DMS114 treated with DMSO at 0.1 percent for 48 hours (cell line): Measurements from ENCODE around the gene USP6NL.

ENCODE experiments used
- DNase-seq: peaks from one replicate; lab custom pipeline; 2025; ENCODE audit not compliant: unreplicated experiment; lab: John Stamatoyannopoulos, UW

Gene USP6NL

DNA sequence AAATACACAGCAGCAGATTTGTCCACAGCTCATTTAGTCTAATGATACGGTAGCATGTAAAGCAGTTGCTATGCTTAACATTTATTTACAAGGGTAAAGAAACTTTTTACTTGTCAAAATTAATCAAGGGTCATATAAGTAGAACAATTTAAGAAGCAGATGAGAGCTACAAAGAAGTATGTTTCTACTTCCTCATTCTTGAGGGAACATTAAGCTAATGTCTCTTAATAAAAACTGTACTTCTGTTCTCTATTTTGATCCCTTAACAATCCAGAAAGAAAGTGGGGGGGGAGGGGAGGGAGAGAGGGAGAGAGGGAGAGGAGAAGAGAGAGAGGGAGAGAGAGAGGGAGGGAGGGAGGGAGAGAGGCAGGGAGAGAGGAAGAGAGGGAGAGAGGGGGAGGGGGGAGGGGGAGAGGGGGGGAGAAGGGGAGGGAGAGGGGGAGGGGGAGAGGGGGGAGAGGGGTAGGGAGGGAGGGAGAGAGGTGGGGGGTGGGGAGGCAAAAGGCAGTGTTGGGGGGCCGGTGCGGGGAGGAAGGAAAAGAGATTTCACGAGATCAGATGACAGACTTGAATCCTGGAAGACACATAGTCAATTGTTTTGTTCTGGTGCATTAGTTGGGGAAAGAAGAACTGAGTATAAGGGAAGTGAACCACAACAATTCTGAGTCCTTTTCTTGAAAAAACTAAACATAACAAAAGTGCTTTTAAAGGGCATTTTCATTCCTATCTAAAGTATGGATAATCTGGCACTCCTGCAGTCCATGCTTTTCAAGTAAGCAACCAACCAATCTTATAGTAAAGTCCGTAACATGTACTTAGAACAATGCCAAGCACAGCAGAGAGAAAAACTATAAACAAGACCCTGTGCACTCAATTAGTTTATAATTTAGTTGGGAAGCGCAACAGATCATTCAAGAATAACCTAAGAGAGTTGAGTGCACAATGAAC lies 128.0 kb downstream of the USP6NL start:
- DNase-seq, result no peak

DNA sequence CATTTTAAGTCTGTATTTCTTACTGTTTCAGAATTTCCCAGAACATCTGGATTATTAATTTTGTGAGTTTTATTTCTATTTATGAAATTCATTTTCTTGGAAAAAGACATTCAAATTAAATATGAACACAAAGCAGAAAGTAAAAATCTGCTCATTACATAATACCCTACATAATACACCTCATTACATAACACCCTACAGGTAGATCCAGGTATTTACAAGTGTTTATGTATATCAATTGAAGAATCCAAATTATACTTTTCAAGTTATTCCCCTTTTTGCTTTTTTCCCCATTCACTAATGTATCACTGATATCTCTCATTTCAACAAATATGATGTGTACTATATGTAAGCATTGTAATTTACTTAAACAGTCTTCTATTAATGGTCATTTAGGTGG lies 129.1 kb downstream of the USP6NL start:
- DNase-seq, result no peak

- DNase-seq, result no peak
Measured at GRCh38 chr10:11480687-11481086, 130.8 kb downstream of the USP6NL start.

- no peak for DNase-seq
Measured at GRCh38 chr10:11479300-11479699, 132.2 kb downstream of the USP6NL start.

DNA sequence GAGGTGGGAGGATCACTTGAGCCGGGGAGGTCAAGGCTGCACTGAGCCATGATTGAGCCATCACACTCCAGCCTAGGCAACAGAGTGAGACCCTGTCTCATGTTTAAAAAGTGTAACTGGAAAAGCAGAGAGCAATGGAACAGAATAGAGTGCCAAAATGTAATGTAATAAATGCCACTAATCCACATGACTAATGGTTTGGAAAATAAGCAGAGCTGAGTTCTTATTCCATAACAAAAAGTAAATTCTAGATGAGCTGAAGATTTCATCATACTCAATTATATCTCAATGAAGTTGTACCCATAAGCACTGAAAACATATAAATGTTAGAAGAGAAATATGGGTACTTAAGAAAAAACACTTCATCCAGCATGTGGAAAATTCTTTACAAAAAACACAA lies 132.6 kb downstream of the USP6NL start:
- DNase-seq, result no peak

DNA sequence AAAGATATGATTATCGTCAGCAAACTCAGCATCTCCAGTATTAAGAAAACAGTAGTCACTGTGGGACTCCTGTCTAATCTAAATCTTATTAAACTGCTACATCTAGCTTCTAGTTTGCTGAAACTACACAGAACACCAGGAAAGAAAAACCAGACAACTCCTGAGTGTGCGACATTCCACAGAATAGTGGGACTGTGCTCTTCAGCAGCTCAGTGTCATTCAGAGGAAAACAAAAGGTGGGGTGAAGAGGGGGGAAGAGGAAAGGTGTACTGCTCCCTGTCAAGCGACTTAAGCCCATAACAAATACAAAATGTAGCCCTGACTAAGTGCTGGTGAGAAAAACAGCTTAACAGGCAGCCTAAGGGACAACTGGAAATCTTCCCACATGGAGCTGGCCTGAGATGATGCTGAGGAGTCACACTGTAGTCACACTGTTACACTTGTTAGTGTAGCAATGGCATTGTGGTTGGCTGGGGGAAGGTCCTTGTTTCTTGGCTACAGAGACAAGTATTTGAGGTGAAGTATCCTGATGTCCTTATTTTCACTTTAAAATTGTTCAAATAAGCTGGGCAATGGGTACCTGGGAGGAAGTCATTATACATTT lies 135.5 kb downstream of the USP6NL start:
- DNase-seq, result no peak

DNA sequence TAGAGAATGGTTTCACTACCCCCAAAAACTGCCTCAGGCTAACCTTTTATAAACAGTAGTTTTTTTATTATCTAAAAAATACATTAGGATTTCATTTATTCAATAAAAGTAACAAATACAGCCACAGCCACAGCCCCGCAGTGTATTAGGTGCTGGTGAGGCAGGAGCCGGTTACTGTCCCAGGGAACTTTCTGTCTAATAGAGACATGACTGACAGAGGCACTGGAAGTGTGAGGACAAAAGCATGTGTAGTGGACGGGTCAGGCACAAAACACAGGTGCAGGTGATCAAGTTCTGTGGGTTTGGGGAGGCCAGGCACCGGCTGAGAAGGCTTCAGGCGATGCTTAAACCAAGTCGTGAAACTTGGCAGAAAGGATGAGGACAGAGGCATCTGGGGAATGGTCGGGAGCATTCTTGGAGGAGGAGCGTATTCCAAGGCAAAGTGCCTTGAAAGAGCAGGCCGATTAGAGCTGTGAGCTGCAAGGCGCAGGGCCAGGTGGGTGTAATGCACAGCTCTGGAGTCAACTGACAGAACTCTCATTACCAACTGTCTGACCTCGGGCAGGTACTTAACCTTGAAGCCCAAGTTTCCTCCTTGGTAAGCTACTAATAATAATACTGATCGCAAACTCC lies 138.2 kb downstream of the USP6NL start:
- DNase-seq, result no peak

DNA sequence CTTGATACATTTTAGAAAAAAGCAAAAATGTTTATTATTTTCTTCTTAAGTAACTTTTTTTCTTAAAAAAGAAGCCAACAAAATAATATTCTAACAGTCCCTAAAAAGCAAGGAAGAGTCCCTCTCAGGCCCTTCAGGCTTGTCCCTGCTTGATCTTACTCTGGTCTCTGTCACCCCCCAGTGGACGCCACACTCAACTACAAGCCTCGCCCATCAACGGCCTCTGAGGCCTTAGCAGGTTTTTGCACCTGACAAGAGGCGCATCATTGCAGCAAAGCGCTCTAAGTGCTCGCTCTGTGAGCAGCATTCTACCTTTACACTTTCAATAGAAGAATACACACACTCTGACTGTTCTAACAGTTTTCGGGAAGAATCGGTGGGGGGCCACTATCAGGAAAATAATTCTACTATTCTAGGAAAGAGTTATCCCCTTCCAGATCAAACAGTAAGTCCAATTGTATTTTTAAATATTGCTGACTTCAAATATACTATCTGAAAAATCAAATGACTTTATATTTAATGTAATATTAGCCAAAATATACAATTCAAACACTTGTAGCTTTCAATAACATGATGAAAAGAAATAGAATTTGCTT lies 139.2 kb downstream of the USP6NL start:
- peak; percentile 64 for DNase-seq

DNA sequence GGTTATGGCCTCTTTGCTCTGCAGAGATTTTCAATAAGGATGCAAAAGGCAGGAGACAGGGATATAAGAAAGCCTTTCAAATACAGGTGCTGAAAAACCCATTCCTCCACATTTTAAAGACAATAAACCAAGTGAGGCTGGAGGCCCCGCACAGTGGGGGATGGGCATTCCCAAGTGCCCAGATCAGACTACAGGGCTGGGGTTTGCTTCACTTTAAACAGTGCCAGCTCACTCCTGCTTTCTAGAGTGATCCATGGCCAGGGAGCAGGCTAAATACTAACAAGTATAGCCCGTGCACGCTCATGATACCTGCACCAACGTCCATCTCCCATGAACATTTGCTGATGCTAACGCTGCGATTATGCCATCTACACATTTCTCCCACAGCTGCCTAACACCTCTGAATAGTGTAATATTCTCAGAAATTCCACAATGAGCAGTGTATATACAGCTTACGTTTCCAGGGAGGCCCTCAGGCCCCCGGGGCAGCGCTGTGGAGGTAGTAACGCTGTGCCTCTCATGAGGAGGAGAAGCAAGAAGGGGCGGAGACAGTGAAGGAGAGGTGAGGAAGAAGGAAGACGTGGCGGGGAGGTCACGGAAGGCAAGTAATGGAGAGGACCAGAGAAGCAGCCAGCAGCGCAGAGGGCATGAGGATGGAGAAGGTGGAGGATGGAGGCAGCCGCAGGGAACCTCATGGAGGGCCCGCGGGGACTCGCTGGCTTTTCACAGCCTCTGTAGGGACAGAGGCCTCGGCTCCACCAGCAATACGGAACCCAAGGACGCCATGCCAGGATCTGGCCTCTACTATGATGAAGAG lies 141.7 kb downstream of the USP6NL start:
- no peak for DNase-seq

DNA sequence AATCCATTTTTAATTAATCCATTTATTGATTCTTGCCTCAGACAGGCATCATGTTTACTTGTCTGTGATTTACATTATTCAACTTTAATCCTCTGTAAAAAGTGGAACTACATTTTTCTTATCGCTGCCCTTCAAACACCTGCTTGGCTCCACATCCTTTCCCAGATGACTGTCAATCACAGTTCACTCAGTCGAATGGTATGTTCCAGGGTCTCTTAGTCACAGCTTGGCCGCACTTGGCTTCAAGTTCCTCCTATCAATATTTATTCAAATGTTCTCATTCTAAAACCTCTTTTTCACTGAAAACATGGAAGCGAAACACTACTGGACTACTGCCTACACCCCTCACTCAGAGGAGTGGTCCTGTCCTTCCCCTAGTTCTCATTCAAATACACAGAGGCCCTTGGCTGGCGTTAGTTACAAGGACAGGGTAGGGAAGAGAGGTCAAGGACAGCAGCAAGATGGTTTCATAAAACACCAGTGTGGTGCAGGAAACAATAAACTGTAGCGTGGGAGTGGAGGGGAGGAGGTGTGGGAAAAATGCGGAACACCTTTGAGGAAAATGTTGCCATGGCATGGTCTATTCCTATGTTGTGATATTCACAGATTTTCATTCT lies 143.2 kb downstream of the USP6NL start:
- DNase-seq, result no peak

- no peak for DNase-seq
Measured at GRCh38 chr10:11465406-11465805, 146.0 kb downstream of the USP6NL start.

GRCh38 chr10:11463111-11463510 lies 148.3 kb downstream of the USP6NL start:
- no peak for DNase-seq

DNA sequence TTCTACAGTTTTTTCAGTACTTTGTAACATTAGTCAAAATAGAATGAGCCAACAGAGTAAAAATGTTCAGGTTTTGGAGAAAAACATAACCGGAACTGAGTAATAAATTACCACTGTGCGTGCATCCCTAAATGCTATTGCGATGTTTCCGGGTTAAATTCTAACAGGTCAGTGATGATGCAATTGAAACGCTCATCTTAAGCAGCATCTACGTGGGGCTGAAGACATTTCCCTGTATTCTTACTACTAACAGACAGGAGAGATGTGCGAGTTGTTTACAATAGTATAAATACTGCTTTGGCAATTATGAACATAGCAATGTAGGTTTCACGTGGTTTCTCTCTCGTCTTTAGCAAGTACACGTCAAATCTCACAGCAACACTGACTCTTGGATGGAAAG lies 149.4 kb downstream of the USP6NL start:
- no peak for DNase-seq

- no peak for DNase-seq
Measured at GRCh38 chr10:11457336-11457735, 154.1 kb downstream of the USP6NL start.

GRCh38 chr10:11454958-11455566 lies 156.4 kb downstream of the USP6NL start:
- no peak for DNase-seq

DNA sequence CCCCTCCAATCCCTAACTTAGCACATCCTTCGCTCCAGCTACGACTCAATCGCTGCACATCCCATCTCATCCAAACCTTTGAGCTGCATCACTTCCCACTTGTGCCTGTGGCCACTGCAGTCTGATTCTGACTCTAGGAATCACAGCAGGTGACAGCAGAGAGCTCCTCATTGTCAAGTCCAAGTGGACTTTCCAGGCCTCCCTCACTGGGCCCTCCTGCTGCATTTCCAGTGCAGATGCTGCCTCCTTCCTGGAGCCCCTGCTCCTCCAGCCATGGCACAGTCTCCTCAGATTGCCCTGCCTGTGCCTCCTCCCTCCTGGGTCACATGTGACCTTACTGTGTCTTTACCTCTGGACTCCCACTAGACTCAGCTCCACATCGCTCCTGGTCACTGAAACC lies 157.3 kb downstream of the USP6NL start:
- DNase-seq, result no peak

DNA sequence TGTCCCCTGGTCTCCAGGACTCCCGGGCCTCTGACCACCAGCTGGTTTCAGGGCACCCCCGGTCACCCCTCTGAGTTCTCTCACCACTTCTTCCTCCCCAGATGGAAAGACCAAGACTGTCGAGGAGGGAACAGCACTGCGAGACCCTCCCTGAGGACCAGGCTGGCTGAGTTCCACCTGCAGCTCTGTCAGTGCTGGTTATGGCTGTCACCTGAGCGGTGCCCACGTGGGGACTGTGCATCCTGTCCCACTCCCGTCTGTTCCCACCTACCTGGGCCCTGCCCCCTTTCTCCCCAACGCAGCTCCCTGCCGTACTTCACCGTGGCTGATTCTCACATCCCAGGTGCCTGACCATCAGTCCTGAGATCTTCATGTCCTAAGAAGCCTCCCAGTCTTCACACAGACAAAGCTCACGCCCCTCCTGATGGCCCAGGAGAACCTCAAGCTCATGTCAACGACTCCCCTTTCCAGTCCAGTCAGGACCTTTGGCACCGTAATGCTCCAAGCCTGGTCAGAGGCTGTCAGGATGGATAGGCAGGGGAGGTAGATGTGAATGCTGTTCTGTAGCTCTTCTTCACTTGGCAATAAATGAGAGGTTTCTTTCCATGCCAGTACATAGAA lies 159.7 kb downstream of the USP6NL start:
- no peak for DNase-seq

DNA sequence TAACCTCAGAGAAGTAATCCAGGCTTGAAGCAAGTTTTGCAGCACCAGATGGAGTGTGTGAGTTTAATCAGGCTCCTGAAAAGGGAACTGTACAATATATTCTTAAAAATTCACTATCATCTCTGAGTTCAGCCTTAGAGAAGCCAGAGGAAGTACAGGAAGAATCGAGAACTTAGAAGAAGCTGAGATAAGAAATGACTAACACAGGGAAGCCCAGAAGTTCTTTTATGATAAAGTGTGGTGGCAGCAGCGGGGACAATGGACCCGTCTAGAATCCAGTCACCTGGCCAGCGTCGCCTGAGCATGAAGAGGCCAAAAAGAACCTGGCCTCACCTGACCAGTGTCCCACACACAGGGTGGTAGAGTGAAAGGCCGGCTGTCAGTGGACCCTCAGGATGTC lies 161.0 kb downstream of the USP6NL start:
- no peak for DNase-seq

GRCh38 chr10:11449761-11450160 lies 161.7 kb downstream of the USP6NL start:
- no peak for DNase-seq
